Peyer's patch (tissue), 4 donors: ENCODE data around the gene CGB1.

Experiments
- CTCF ChIP-seq, 6 experiments: fragments of 450-650 bp in 4 of 6; fragments of 200-600 bp in 2 of 6; sonication (generic) in 1 of 6; IDR thresholded peaks; one replicate each; pipeline ENCODE4 v1.5.1; 2017 to 2019; ENCODE audit warnings: antibody characterized with exemption in 6 of 6, mild to moderate bottlenecking in 3 of 6, moderate library complexity in 1 of 6
- POLR2A ChIP-seq, 2 donors: fragments of 450-650 bp; IDR thresholded peaks; one replicate each; pipeline ENCODE4 v1.5.1; 2017; ENCODE audit warnings: antibody characterized with exemption in 2 of 2, mild to moderate bottlenecking in 2 of 2, moderate library complexity in 2 of 2

- no peak for TF ChIP-seq CTCF (IDR thresholded peaks at IDR 0.05)
- no peak for TF ChIP-seq POLR2A (IDR thresholded peaks at IDR 0.05)
Observed at GRCh38 chr19:49020931-49021895, 15.5 kb downstream of the CGB1 start.
